ENCODE measurements around the gene THSD4. TPM values are rescaled to one million over a fixed set of nuclear protein-coding genes. Genes with fewer than 3 reads are reported as not detected.

THSD4 gene
- total RNA-seq, 2 donors from 2014 or later, result 71.2 to 150 TPM

- no peaks in the 10 kb centered on the region for H3K36me3 ChIP-seq
- H3K27me3 ChIP-seq (replicated peaks; ENCODE audit: insufficient read depth), result no peaks in the 10 kb centered on the region
- DNase-seq (ENCODE audit: low spot score), result peak; percentile 72
- no peak for TF ChIP-seq CTCF (IDR thresholded peaks at IDR 0.05)
- H3K9me3 ChIP-seq, result no peaks in the 10 kb centered on the region
- peak overlapping the region; percentile 31 for H3K4me3 ChIP-seq
- peaks cover 30 to 56% of the 10 kb centered on the region in 2 donors for H3K4me1 ChIP-seq (ENCODE audit: control insufficient read depth in 1 of 2, low read depth in 2 of 2)
- peak; percentile 73 for ATAC-seq (ENCODE audit: insufficient number of reproducible peaks, low FRiP score, low read depth)
- peak overlapping the region; percentile 84 to 95 for H3K27ac ChIP-seq
These were observed 31.9 kb upstream of the THSD4 start for GRCh38 chr15:71083349-71083748.

- Histone ChIP-seq H3K36me3 (no peaks in the 10 kb centered on the region), H3K4me3 (no peak overlapping the region), H3K4me1 (ENCODE audit: control insufficient read depth in 1 of 2, low read depth in 2 of 2) (peaks cover 23 to 47% of the 10 kb centered on the region in 2 donors), H3K27me3 (replicated peaks; ENCODE audit: insufficient read depth) (no peaks in the 10 kb centered on the region), H3K9me3 (no peaks in the 10 kb centered on the region), H3K27ac (peak overlapping the region; percentile 84 to 95)
- no peak for DNase-seq (ENCODE audit: low spot score)
- no peak for TF ChIP-seq CTCF (IDR thresholded peaks at IDR 0.05)
- ATAC-seq (ENCODE audit: insufficient number of reproducible peaks, low FRiP score, low read depth), result no peak
These were observed 31.0 kb upstream of the THSD4 start for GRCh38 chr15:71084264-71084663.

GRCh38 chr15:71085809-71086208, 29.5 kb upstream of the THSD4 start:
- H3K9me3 ChIP-seq, result no peaks in the 10 kb centered on the region
- no peak for TF ChIP-seq CTCF (IDR thresholded peaks at IDR 0.05)
- no peak for ATAC-seq (ENCODE audit: insufficient number of reproducible peaks, low FRiP score, low read depth)
- DNase-seq (ENCODE audit: low spot score), result no peak
- no peaks in the 10 kb centered on the region for H3K36me3 ChIP-seq
- H3K4me3 ChIP-seq, result no peak overlapping the region
- peaks cover 11 to 31% of the 10 kb centered on the region in 2 donors for H3K4me1 ChIP-seq (ENCODE audit: control insufficient read depth in 1 of 2, low read depth in 2 of 2)
- no peaks in the 10 kb centered on the region for H3K27me3 ChIP-seq (replicated peaks; ENCODE audit: insufficient read depth)
- no peak overlapping the region for H3K27ac ChIP-seq

GRCh38 chr15:71088155-71088554, 27.1 kb upstream of the THSD4 start:
- TF ChIP-seq CTCF (IDR thresholded peaks at IDR 0.05), result no peak
- H3K4me3 ChIP-seq, result no peak overlapping the region
- no peaks in the 10 kb centered on the region for H3K27me3 ChIP-seq (replicated peaks; ENCODE audit: insufficient read depth)
- DNase-seq (ENCODE audit: low spot score), result no peak
- no peaks in the 10 kb centered on the region for H3K36me3 ChIP-seq
- H3K4me1 ChIP-seq (ENCODE audit: control insufficient read depth in 1 of 2, low read depth in 2 of 2), result peaks cover 7 to 12% of the 10 kb centered on the region in 2 donors
- no peaks in the 10 kb centered on the region for H3K9me3 ChIP-seq
- no peak for ATAC-seq (ENCODE audit: insufficient number of reproducible peaks, low FRiP score, low read depth)
- H3K27ac ChIP-seq, result no peak overlapping the region

GRCh38 chr15:71088683-71089082, 26.6 kb upstream of the THSD4 start:
- Histone ChIP-seq H3K27me3 (replicated peaks; ENCODE audit: insufficient read depth) (no peaks in the 10 kb centered on the region), H3K4me1 (ENCODE audit: control insufficient read depth in 1 of 2, low read depth in 2 of 2) (peaks cover 5 to 14% of the 10 kb centered on the region in 2 donors), H3K27ac (no peak overlapping the region), H3K36me3 (no peaks in the 10 kb centered on the region), H3K9me3 (no peaks in the 10 kb centered on the region), H3K4me3 (no peak overlapping the region)
- no peak for TF ChIP-seq CTCF (IDR thresholded peaks at IDR 0.05)
- no peak for ATAC-seq (ENCODE audit: insufficient number of reproducible peaks, low FRiP score, low read depth)
- no peak for DNase-seq (ENCODE audit: low spot score)

Measured in thoracic aorta (tissue), 2 donors.